ENCODE results near the gene RSPH10B2.
"Not testable (repeated sequence)": the region's sequence is repeated elsewhere in the genome, so short reads cannot be mapped to it uniquely, and the experiment has no call there.

The RSPH10B2 gene

DNA sequence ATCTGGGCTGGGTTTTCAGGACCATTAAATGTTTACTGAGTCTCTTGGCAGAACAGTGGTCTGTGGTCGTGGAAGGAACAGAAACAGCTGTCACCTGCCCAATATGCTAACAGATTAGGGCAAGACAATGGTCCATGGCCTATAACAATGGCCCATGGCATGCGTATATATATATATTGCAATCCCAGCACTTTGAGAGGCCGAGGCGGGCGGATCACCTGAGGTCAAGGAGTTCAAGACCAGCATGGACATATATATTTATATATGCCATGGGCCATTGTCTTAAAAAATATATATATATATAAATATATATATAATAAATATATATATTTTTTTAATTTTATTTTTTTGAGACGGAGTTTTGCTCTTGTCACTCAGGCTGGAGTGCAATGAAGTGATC, 27.7 kb downstream of the RSPH10B2 start:
- not testable (repeated sequence) for H3K4me3 ChIP-seq (ENCODE audit: low read depth, low read length); DNase-seq (ENCODE audit: low read depth)

- not testable (repeated sequence) for DNase-seq (ENCODE audit: low read depth); H3K4me3 ChIP-seq (ENCODE audit: low read depth, low read length)
Measured at GRCh38 chr7:6789353-6789752, 35.5 kb downstream of the RSPH10B2 start.

GRCh38 chr7:6792113-6792872, 38.4 kb downstream of the RSPH10B2 start:
- not testable (repeated sequence) for H3K4me3 ChIP-seq (ENCODE audit: low read depth, low read length); DNase-seq (ENCODE audit: low read depth)

GRCh38 chr7:6794276-6794675, 40.4 kb downstream of the RSPH10B2 start:
- not testable (repeated sequence) for DNase-seq (ENCODE audit: low read depth)

GRCh38 chr7:6797218-6797617, 43.3 kb downstream of the RSPH10B2 start:
- H3K4me3 ChIP-seq (ENCODE audit: low read depth, low read length): not testable (repeated sequence)

More at GRCh38 chr7:6794276-6794675, 40.4 kb downstream of the RSPH10B2 start:
- not testable (repeated sequence) for H3K4me3 ChIP-seq (ENCODE audit: low read depth, low read length)

DNA sequence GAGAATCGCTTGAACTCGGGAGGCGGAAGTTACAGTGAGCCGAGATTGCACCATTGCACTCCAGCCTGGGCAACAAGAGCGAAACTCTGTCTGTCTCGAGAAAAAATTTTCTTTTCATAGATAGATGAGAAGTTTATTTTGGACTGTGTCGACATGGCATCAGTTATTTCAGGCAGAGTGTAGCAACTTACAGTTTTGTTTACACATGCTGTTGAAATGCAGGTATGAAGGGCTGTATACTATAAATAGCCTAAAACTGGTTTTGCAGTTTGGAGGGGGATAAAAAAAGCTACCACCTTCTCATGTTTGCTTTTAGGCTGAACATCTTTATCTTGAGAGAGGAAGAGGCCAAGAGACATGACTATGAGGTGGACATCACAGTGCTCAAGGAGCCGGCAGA, 44.1 kb downstream of the RSPH10B2 start:
- not testable (repeated sequence) for H3K4me3 ChIP-seq (ENCODE audit: low read depth, low read length); DNase-seq (ENCODE audit: low read depth)

More at GRCh38 chr7:6797218-6797617, 43.3 kb downstream of the RSPH10B2 start:
- not testable (repeated sequence) for DNase-seq (ENCODE audit: low read depth)

DNA sequence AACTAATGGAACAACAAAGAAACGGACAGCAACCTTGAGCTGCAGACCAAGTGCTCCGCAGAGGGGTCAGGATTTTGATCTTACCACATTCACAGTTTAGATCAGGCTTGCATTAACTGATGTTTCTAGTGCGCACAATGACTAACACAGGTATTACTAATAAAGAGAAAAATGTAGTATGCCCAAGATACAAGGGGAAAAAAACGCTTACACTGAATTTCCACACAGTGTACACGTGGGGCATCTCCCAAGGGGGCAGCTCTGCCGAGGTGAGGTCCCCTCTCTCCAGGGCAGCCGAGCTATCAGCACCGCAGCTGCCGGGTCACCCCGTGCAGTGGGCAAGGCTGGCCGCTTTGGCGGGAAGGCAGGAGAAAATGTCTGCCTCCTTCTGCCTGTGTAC, 46.0 kb downstream of the RSPH10B2 start:
- DNase-seq (ENCODE audit: low read depth); H3K4me3 ChIP-seq (ENCODE audit: low read depth, low read length): not testable (repeated sequence)

DNA sequence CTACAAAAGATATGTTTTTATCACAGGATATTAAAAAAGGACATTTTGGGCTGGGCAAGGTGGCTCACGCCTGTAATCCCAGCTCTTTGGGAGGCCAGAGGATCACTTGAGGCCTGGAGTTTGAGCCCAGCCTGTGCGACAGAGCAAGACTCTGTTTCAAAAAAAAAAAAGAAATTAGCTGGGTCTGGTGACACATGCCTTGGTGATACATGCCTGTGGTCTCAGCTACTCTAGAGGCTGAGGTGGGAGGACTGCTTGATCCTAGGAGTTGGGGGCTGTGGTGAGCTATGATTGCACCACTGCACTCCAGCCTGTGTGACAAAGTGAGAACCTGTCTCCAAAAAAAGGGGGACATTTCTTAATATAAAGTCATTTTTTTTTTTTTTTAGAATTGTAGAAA, 46.4 kb downstream of the RSPH10B2 start:
- not testable (repeated sequence) for DNase-seq (ENCODE audit: low read depth); H3K4me3 ChIP-seq (ENCODE audit: low read depth, low read length)

- H3K4me3 ChIP-seq (ENCODE audit: low read depth, low read length); DNase-seq (ENCODE audit: low read depth): not testable (repeated sequence)
Measured at GRCh38 chr7:6807393-6807918, 53.6 kb downstream of the RSPH10B2 start.

DNA sequence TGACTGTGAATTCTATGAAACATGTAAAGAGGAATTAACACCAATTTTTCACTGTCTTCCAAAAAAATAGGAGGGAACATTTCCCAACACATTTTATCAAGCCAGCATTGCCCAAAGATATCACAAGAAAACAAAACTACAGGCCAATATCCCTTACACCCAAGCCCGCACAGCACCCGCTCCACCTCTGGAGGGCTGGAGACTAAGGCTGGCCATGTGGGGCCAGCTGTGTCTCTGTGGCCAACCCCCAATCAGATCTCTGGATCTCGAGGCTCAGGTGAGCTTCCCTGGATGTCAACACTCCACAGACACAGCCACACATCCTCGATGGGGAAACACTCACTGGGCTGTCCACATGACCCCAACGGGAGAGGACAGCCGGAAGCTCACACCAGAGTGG, 54.1 kb downstream of the RSPH10B2 start:
- not testable (repeated sequence) for H3K4me3 ChIP-seq (ENCODE audit: low read depth, low read length)

GRCh38 chr7:6813011-6813410, 59.1 kb downstream of the RSPH10B2 start:
- DNase-seq (ENCODE audit: low read depth); H3K4me3 ChIP-seq (ENCODE audit: low read depth, low read length): not testable (repeated sequence)

More for the DNA sequence above, 54.1 kb downstream of the RSPH10B2 start:
- DNase-seq (ENCODE audit: low read depth): not testable (repeated sequence)

GRCh38 chr7:6815470-6815869, 61.6 kb downstream of the RSPH10B2 start:
- H3K4me3 ChIP-seq (ENCODE audit: low read depth, low read length); DNase-seq (ENCODE audit: low read depth): not testable (repeated sequence)

GRCh38 chr7:6821622-6822021, 67.7 kb downstream of the RSPH10B2 start:
- not testable (repeated sequence) for H3K4me3 ChIP-seq (ENCODE audit: low read depth, low read length); DNase-seq (ENCODE audit: low read depth)

GRCh38 chr7:6825236-6826125, 71.6 kb downstream of the RSPH10B2 start:
- peak overlapping the region; percentile 52 for H3K4me3 ChIP-seq (ENCODE audit: low read depth, low read length)
- DNase-seq (ENCODE audit: low read depth): not testable (repeated sequence)
